ENCODE results near the gene RMDN2.

The RMDN2 gene

DNA sequence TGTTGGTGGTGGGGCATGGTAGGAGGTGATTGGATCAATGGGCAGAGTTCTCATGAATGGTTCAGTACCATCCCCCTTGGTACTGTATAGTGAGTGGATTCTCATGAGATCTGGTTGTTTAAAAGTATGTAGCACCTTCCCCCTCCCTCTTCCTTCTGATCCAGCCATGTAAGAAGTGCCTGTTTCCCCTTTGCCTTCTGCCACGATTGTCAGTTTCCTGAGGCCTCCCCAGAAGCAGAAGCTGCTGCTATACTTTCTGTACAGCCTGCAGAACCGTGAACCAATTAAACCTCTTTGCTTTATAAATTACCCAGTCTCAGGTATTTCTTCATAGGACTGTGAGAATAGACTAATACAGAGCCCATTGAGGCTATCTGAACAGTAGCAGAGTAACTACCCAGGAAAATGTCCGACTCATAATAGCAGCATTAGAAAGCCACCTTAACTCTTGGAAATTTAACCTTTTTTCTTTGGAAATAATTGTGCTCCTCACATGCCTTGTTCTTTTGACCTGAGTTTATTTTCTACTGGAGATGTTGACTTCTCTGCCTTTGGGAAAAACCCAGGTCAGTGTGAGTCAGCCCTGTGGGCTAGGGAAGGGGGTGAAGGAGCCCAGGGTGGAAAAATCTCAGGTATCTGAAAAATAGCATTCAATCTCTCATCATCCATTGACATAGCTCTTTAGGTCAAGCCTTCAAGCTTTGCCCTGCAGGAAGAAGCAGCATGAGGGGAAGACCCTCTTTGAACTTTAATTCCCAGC, 132.7 kb downstream of the RMDN2 start:
- no peak for DNase-seq

DNA sequence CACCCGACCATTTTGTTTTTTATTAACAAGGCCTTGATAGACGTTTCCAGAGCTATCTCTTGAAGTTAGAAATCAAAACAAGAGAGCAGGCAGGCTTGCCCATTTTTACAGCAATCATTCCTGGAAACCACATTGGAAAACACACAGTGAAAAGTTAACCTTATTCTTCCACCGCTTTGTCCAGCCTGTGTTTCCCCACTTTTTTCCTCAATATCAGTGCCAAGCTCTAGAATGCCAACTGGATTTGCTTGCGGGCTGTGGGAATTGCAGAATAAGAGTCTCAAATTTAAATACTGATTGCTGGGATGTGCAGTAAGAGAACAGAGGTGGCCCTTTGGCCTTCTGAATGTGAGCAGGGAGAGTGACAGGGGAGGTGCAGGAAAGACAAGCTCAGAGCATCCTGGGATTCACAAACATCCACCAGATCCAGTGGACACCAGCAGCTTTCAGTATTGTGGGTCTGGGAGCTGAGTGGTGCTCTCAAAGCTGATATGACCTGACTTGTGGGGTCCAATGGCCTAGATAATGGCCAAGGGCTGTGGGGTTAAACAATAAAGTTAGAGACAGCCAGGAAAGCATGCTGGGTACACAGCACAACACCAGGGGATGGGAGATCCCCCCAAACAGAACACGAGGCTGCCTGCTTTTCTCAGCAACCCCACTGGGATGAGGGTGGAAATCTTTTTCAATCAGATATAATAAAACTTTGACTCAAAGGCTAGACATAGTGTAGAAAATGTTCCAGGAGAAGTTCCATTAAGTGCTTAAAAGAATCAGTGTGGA, 135.3 kb downstream of the RMDN2 start:
- DNase-seq, result no peak

DNA sequence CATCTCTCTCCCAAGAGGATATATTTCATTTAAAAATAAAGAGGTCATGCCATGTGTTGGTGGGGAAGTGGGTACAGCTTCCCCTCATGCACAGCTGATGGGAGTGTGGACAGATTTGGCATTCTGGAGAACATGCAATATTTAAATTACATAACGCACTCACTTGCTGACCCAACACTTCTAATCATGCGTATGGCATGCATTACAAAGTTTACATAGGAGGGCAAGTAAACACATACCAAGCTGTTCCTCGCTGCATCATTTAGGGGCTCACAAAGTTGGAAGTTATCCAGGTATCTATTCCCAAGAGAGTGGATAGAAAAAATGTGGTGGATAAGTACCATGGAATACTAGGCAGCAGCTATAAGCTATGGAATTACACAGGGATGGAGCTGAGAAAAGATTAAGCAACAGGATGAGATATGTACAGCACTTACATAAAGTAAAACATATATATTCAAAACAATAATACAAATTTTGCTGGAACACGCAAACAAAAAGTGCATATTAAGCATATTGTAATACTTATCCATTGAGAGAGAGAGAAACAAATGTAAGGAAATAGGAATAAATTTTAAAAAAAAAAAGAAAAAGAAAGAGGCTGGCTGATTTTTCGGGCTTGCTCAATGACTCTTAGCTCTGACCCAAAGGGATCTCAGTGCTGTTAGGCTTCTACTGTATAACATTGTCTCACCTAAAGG, 139.9 kb downstream of the RMDN2 start:
- no peak for DNase-seq

DNA sequence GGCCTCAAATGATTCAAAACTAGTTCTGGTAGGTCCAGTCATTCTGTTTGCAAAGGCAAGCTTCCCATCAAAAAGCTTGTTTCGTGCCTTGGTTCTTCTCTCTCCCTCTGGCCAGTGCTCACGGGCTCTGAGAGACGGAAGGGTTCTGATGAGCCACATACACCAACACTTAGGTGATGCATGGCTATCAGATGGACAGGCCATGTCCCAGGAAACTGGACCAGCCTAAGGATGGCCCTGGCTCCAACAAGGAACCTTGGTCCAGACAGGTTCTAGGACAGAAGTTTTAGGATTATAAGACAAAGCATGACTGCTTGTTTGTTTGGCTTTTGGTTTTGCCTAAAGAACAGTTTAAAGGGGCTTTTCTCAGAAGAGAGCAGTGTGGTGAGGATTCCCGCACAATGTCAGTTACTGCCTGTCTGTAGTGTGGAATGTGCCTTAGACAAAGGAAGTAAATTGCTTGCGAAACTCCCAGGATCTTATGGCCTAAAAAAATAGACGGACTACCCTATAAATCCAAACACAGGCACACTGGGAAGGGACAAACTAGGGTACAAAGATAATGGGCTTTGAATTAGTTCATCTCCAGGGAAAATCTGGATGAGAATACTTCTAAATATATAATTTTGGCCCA, 140.5 kb downstream of the RMDN2 start:
- no peak for DNase-seq

DNA sequence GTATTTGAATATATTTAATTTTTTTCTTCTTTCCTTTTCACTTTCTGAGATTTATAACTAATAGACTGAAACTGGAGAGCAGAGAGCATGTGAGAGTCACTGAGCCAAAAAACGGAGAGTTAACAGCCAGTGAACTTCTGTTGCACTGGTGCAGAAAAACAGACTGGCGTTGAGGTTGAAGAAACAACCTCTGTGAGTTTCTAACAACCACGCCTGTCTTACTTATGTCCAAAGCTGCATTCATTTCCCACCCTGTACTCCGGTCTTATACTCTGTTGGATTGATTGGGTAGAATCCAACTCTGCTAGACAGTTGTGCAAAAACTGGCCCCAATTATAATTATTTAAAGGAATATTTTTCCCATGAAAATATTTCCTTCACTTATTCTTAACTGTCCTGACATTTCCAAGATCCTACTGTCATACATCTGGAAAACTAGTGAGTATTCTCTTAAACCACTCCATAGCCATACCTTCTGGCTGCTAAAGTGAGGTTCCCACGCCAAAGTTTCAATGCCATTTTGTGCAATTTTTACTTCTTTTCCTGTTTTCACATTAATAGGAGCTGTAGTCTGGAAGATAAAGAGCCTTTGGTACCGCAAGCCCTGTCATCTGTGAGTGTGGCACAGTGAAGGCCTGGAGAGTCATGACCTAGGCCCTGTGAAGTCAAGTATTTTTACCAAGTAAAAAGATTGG, 141.5 kb downstream of the RMDN2 start:
- DNase-seq, result no peak

All from activated CD4-positive, alpha-beta T cell treated with anti-CD3 and anti-CD28 coated beads, Interleukin-10, Interleukin-2, amounts not matched to agents 100 ng/mL and 50 ng/mL, durations not matched to agents 16 hours and 8 hours (primary cell).